H1 (cell line): ENCODE data around the gene SLC22A23. TPM values are rescaled to one million over a fixed set of nuclear protein-coding genes. Genes with fewer than 3 reads are reported as not detected.

Source experiments
- CHD2 ChIP-seq: IDR thresholded peaks from 2 replicates; pipeline ENCODE4 v1.6.1; 2012; ENCODE audit warnings: low read length, improper control_type of control experiment
- NANOG ChIP-seq: IDR thresholded peaks from 2 replicates; pipeline ENCODE4 v1.6.1; 2011; ENCODE audit warnings: low read length, low read depth, mild to moderate bottlenecking, inconsistent platforms; ENCODE audit not compliant: insufficient read depth, poor library complexity, severe bottlenecking
- polyA plus RNA-seq, 7 experiments: library from polyadenylated mRNA; depleted of rRNA in 3 of 7; stranded (reverse) in 5 of 7; unstranded in 2 of 7; fragments of >200 nt in 5 of 7; fragments of 200-250 nt in 2 of 7; gene quantifications; 1 replicate in 5 of 7; 2 replicates in 1 of 7; 4 replicates in 1 of 7; pipeline versions ENCODE4 v1.2.1 to v1.2.3, GENCODE V29; 2011 to 2013; ENCODE audit warnings: missing spikeins in 2 of 7, mixed read lengths in 2 of 7
- total RNA-seq: library from RNA; stranded (reverse); fragmentation: NEBNext Ultra II Directional; extraction: Animal tissue kit (Norgen Biotek cat#: 25700); gene quantifications from 2 replicates; pipeline ENCODE4 v1.2.1, GENCODE V29; 2021
- TF ChIP-seq, protein P1 (sequence below): fragments of 300-600 bp; sonication (generic); IDR thresholded peaks from 2 replicates; pipeline ENCODE4 v1.7.1; 2012; ENCODE audit warnings: low read length, moderate library complexity, mild to moderate bottlenecking, inconsistent platforms; ENCODE audit not compliant: insufficient replicate concordance

Gene SLC22A23
- total and polyA plus RNA-seq, 2 of the 8 experiments (the other 6 are each of a cell fraction or from before 2014, with no cell fraction given): 9.9 to 38.4 TPM

- TF ChIP-seq, protein P1, sequence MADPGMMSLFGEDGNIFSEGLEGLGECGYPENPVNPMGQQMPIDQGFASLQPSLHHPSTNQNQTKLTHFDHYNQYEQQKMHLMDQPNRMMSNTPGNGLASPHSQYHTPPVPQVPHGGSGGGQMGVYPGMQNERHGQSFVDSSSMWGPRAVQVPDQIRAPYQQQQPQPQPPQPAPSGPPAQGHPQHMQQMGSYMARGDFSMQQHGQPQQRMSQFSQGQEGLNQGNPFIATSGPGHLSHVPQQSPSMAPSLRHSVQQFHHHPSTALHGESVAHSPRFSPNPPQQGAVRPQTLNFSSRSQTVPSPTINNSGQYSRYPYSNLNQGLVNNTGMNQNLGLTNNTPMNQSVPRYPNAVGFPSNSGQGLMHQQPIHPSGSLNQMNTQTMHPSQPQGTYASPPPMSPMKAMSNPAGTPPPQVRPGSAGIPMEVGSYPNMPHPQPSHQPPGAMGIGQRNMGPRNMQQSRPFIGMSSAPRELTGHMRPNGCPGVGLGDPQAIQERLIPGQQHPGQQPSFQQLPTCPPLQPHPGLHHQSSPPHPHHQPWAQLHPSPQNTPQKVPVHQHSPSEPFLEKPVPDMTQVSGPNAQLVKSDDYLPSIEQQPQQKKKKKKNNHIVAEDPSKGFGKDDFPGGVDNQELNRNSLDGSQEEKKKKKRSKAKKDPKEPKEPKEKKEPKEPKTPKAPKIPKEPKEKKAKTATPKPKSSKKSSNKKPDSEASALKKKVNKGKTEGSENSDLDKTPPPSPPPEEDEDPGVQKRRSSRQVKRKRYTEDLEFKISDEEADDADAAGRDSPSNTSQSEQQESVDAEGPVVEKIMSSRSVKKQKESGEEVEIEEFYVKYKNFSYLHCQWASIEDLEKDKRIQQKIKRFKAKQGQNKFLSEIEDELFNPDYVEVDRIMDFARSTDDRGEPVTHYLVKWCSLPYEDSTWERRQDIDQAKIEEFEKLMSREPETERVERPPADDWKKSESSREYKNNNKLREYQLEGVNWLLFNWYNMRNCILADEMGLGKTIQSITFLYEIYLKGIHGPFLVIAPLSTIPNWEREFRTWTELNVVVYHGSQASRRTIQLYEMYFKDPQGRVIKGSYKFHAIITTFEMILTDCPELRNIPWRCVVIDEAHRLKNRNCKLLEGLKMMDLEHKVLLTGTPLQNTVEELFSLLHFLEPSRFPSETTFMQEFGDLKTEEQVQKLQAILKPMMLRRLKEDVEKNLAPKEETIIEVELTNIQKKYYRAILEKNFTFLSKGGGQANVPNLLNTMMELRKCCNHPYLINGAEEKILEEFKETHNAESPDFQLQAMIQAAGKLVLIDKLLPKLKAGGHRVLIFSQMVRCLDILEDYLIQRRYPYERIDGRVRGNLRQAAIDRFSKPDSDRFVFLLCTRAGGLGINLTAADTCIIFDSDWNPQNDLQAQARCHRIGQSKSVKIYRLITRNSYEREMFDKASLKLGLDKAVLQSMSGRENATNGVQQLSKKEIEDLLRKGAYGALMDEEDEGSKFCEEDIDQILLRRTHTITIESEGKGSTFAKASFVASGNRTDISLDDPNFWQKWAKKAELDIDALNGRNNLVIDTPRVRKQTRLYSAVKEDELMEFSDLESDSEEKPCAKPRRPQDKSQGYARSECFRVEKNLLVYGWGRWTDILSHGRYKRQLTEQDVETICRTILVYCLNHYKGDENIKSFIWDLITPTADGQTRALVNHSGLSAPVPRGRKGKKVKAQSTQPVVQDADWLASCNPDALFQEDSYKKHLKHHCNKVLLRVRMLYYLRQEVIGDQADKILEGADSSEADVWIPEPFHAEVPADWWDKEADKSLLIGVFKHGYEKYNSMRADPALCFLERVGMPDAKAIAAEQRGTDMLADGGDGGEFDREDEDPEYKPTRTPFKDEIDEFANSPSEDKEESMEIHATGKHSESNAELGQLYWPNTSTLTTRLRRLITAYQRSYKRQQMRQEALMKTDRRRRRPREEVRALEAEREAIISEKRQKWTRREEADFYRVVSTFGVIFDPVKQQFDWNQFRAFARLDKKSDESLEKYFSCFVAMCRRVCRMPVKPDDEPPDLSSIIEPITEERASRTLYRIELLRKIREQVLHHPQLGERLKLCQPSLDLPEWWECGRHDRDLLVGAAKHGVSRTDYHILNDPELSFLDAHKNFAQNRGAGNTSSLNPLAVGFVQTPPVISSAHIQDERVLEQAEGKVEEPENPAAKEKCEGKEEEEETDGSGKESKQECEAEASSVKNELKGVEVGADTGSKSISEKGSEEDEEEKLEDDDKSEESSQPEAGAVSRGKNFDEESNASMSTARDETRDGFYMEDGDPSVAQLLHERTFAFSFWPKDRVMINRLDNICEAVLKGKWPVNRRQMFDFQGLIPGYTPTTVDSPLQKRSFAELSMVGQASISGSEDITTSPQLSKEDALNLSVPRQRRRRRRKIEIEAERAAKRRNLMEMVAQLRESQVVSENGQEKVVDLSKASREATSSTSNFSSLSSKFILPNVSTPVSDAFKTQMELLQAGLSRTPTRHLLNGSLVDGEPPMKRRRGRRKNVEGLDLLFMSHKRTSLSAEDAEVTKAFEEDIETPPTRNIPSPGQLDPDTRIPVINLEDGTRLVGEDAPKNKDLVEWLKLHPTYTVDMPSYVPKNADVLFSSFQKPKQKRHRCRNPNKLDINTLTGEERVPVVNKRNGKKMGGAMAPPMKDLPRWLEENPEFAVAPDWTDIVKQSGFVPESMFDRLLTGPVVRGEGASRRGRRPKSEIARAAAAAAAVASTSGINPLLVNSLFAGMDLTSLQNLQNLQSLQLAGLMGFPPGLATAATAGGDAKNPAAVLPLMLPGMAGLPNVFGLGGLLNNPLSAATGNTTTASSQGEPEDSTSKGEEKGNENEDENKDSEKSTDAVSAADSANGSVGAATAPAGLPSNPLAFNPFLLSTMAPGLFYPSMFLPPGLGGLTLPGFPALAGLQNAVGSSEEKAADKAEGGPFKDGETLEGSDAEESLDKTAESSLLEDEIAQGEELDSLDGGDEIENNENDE: no peak
- no peak for TF ChIP-seq NANOG
- no peak for TF ChIP-seq CHD2
Observed at GRCh38 chr6:3483675-3484074, 26.8 kb upstream of the SLC22A23 start (continued).
